HL-60 (cell line): Measurements from ENCODE around the gene TPP2.

Source experiments
- GABPA ChIP-seq: IDR thresholded peaks from 2 replicates; pipeline ENCODE4 v1.6.1; 2012; ENCODE audit warnings: low read depth
- POLR2AphosphoS5 ChIP-seq: IDR thresholded peaks from 2 replicates; pipeline ENCODE4 v1.6.1; 2012; ENCODE audit warnings: low read depth
- TF ChIP-seq, protein P1 (sequence below): IDR thresholded peaks from one replicate; pipeline ENCODE4 v1.5.1; 2011; ENCODE audit warnings: low read length, control low read depth, inconsistent platforms; ENCODE audit not compliant: insufficient read depth
- TF ChIP-seq, protein P2 (sequence below): IDR thresholded peaks from 2 replicates; pipeline ENCODE4 v1.6.1; 2012; ENCODE audit warnings: low read depth; ENCODE audit not compliant: insufficient replicate concordance

DNA sequence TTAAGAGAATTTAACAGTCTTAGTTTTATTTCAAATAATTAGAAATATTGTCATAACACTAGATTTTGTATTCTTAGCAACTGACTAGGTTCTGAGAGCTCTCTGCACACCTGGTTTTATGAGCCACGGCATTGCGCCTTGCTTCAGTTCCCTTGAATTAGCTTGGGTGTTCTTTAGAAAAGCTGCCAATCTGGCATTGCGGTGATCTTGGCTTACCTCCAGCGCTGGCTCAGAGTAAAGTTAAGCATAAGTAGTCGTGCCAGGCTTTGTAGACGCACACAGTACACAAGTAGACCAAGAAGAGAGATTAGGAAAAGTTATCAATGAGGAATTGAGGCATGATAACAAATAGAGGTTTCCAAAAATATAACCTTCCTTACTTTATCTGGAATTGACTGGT is 45.7 kb downstream of the TPP2 start:
- TF ChIP-seq, protein P1, sequence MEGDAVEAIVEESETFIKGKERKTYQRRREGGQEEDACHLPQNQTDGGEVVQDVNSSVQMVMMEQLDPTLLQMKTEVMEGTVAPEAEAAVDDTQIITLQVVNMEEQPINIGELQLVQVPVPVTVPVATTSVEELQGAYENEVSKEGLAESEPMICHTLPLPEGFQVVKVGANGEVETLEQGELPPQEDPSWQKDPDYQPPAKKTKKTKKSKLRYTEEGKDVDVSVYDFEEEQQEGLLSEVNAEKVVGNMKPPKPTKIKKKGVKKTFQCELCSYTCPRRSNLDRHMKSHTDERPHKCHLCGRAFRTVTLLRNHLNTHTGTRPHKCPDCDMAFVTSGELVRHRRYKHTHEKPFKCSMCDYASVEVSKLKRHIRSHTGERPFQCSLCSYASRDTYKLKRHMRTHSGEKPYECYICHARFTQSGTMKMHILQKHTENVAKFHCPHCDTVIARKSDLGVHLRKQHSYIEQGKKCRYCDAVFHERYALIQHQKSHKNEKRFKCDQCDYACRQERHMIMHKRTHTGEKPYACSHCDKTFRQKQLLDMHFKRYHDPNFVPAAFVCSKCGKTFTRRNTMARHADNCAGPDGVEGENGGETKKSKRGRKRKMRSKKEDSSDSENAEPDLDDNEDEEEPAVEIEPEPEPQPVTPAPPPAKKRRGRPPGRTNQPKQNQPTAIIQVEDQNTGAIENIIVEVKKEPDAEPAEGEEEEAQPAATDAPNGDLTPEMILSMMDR, result no peak
- TF ChIP-seq GABPA (no peak), POLR2AphosphoS5 (no peak)
- TF ChIP-seq, protein P2, sequence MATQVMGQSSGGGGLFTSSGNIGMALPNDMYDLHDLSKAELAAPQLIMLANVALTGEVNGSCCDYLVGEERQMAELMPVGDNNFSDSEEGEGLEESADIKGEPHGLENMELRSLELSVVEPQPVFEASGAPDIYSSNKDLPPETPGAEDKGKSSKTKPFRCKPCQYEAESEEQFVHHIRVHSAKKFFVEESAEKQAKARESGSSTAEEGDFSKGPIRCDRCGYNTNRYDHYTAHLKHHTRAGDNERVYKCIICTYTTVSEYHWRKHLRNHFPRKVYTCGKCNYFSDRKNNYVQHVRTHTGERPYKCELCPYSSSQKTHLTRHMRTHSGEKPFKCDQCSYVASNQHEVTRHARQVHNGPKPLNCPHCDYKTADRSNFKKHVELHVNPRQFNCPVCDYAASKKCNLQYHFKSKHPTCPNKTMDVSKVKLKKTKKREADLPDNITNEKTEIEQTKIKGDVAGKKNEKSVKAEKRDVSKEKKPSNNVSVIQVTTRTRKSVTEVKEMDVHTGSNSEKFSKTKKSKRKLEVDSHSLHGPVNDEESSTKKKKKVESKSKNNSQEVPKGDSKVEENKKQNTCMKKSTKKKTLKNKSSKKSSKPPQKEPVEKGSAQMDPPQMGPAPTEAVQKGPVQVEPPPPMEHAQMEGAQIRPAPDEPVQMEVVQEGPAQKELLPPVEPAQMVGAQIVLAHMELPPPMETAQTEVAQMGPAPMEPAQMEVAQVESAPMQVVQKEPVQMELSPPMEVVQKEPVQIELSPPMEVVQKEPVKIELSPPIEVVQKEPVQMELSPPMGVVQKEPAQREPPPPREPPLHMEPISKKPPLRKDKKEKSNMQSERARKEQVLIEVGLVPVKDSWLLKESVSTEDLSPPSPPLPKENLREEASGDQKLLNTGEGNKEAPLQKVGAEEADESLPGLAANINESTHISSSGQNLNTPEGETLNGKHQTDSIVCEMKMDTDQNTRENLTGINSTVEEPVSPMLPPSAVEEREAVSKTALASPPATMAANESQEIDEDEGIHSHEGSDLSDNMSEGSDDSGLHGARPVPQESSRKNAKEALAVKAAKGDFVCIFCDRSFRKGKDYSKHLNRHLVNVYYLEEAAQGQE, result no peak
